NK-92 treated with Interleukin-12 subunit alpha and Interleukin-12 subunit beta, amount 100 ng/mL, for 24 hours (cell line): ENCODE results near the gene PVALEF.

Experiments used
- DNase-seq: peaks from one replicate; lab custom pipeline; 2025; lab: John Stamatoyannopoulos, UW

PVALEF gene

DNA sequence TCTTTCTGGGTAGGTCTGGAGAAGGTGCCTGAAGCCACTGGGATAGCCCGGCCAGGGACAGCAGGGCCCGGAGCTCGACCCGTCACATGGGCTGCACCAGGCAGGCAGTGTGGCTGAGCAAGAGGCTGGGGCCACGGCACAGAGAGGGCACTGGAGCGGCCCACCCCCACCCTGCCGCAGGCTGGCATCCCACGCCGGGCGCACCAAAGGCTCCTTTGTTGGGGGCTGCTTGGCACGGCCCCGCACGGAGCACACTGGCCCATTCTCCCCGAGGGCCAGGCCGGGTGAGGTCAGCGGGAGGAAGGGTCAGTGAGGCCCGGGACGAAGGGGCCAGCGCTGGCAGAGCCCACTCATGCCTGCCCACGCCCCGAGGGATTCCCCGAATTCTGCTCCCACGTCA lies 36.5 kb upstream of the PVALEF start:
- no peak for DNase-seq

DNA sequence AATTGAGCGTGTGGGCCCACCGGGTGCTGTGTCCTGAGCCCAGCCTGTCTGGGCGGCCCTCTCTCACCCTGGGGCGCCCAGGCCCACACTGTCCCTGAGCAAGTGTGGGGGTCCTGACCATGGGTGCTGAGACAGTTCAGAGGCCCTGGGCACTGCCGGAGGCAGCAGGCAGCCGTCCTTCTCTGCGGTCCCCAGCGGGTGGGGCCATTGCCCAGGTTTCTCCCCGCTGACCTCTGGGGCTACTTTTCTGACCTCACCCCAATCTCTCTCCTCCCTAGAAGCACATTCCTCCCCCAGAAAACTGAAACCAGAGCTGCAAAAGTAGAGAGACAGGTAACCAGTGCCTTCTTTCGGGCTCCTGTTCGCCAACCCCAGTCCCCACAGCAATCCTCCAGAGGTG lies 36.0 kb upstream of the PVALEF start:
- DNase-seq = no peak

DNA sequence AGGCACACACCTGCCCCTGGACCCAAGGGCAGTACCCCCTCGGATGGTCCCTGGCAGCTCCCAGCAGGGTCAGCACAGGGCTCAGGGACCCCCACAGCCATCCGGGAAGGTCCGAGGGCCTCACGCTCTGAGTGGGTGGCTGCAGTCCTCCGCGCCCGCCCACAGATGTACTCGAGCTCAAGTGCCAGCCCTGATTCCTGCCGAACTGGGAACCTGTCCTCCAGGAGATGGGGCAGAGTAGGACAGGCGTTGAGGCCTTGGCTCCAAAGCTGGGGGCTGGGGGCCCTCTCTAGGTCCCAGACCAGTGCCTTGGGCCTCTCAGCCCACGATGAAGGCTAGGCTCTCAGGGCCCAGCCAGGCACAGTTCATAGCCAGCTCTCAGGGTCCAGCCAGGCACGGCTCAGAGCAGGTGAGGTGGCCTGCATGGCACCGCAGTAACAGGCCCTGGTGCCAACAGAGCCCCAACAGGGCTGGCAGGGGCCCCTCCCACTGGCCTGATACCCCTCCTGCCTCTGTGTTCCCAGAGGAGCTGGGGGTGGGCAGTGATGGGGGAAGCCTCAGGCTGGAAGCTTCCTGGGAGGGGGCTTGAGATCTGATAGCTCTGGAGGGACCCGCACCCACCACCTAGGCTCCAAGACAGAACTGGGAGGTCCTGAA lies 35.5 kb upstream of the PVALEF start:
- no peak for DNase-seq

DNA sequence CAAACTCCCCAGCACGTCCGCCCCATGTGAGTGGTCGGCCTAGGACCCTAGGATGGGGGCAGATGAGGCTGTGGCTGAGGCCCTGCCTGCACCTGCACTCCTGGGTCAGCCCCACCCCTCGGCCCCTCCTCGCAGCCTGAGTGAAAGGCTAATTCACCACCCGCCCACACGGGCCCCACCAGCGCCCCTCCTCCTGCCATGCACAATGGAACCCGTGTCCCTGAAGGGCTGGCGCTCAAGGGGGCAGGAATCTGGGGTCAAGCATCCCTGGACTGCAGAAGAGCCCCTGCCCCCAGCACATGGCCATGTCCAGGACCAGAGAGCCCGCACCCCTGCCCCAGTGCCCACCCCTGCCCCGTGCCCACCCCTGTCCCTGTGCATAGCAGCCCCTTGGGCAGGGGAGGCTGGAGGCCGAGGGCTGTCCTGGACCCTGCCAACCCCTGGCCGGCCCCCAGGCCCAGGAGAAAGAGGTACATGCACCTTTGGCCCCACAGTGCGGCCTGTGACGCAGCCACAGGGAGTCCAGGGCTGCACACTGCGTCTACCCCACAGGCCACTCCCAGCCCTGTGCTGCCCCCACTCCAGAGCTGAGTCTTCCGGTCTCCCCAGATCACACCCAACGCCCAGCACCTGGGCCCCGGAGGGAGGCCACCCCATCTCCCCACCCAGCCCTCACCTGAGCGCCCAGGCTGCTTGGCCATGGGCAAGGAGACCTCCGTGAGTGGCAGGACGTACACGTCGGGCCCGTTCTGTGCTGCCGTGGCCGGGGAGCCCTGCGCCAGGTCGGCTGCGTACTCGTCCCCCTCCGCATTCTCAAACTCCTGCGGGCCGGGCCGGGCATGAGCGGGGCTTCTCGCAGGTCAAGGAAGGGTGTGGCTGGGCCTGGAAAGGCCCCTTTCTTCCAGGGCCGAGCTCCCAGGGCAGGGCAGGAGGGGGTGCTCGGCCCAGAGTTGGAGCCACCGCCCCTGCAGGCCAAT lies 34.6 kb upstream of the PVALEF start:
- no peak for DNase-seq

DNA sequence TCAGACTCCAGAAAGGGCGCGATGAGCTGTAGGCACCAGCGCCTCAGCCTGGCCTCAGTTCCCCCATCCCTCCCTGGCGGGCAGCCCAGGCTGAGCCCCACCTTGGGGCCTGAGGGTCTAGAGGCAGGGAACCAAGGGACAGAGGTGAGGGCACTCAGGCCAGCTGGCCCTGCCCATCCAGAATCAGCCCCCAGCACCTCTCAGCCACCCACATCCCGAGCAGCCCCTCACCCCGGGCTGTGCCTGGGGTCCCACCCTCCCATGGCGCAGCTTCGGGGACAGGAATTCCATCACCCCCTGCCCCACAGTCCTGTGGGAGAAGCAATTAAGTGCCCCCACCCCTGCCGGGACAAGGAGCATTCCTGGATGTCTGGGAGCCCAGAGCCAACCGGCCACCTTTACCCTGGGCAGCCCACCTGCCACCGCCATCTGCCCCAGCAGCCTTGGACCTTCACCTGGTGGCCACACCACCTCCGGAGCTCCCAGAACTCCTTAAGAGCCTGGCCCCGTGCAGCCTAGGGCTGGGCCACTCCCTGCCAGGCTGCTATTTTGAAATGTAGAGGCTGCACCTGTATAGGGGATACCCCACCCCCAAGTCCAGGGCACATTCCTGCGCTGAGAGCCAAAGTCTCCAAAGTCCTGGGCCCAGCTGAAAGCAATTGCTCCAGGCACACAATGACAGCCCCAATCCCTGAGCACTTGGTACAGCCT lies 33.7 kb upstream of the PVALEF start:
- DNase-seq = no peak

DNA sequence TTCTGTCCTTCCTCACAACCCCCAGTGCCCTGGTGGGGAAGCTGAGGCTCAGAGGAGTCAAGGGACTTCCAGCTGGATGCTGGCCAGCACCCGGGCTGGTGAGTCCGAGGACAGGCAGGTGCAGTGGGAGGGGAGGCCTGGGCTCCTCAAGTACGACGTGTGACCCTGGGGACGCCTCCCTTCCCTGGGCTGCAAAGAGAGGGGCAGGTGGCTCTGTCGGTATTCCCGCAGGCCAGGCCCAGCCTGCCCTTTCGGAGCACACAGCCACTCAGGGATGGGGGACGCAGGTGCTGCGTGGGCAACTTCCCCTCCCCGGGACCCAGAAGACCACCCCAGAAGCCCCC lies 33.1 kb upstream of the PVALEF start:
- DNase-seq = no peak

DNA sequence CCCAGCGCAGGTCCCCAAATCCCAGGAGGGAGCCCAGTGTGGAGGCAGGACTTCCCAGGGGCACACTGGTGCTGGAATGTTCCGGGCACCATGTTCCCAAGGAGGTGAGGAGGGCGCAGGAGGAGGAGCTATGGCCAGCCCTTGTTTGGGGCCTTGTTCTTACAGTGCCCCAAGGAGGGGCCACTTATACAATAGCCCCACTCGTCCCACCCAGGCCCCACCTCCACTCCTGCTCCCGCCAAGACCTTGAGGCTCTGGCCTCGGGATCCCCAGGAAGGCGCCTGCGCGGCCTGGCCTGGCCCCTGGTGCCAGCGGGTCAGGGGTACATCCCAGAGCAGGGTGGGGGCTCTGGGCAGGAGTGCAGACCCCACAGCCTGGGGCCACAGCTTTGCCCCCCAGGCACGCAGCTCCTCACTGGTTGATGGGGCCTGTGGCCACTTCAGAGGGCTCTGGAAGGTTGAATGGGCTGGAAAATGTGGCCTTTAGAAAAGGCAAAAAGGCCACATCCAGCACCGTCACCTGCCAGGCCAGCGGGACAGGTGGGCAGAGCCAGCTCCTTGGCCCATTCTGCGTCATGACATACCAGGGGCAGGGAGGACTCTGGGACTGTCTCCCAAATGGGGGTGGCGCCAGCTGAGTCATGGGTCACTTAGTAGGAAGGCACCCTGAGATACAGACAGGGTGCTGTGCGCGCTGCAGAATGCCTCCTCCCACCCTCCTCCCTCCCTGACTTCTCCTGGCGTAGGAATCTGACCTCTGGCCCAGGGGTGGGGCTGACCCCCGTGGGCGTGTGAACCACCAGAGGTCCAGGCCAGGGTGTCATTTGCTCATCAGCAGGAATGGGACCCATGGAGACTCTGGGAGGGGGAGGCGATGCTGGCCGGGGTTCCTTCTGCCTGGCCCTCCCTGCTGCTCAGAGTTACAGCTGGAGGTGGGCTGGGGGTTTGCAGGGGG lies 32.3 kb upstream of the PVALEF start:
- DNase-seq = no peak

DNA sequence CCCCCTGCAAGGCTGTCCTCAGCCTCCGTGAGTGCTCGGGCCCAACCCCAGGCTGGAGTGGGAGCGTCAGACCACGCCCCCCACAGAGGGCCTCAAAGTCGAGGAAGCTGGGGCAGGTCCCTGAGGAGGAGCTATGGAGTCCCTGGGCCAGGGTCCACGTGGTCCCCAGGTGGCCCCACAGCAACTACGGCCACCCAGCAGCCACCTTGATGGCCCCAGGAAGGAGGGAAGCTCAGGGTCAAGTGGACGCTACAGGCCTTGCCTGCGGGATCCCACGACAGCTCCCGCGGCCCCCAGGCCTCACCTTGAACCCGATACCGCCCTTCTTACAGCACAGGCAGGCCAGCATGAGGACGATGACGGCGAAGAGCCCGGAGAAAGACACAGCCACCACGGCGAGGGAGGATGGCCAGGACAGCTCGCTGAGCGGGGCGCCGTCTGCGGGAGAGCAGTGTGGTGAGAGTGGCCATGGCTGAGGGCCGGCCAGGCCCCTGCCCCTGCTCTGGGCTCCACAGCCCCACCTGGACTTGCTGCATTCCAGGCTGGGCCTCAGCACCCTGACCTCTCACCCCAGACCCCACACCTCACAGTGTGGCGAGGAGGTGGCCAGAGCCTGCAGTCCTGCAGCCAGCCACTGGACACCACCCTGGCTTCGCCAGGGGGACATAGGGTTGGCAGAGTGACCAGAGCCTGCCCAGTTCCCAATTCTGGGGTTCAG lies 31.1 kb upstream of the PVALEF start:
- no peak for DNase-seq

DNA sequence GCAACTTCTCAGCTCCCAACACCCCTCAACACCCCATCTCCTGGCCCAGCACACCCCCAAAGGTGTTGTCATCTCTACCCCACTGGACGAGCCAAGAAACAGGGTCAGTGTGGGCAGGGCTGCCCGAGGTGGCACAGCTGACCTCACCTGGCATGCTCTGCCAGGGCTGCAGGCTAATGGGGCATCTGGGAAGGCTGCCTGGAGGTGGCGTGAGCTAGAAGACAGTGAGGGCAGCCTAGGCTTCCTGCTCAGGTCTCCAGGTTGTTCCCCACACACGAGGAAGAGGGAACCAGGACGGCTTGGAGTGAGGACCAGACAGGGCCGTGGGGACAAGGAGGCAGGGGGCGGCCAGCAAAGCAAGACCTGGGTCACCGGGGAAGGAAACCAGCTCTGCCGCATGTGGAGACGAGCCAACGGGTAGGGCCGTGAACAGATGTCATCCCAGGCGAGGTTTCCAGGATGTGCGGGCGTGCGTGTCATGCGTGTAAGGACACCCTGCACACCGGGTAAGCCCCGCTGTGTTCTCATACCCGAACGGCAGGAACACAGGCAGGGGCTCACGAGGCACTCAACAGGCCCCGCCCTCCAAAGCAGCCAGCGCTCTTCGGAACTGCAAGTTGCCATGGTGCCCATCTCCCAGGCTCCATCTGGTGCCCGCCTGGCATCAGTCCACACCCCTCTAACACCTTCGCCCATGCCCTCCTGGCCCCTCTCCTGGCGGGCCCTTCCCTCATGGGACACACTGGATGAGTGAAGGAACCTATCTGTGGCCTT lies 29.6 kb upstream of the PVALEF start:
- DNase-seq = no peak

DNA sequence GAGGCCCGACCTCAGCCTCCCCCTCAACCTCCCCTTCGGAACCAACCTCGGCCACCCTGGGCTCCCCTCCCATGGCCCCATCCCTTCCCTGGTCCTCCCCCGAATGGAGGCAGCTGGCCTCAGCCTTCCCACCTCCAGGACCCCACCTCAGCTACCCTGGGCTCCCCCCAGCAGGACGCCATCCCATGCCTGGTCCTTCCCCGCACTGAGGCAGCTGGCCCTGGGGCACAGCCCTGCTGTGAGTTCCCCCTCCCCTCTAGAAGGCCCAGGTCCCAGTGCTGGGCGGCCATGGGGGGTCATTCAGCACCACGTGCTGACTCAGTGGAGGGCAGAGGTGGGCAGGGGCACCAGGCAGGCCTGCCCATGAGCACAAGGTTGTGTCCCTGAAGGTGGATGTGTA lies 28.9 kb upstream of the PVALEF start:
- no peak for DNase-seq

DNA sequence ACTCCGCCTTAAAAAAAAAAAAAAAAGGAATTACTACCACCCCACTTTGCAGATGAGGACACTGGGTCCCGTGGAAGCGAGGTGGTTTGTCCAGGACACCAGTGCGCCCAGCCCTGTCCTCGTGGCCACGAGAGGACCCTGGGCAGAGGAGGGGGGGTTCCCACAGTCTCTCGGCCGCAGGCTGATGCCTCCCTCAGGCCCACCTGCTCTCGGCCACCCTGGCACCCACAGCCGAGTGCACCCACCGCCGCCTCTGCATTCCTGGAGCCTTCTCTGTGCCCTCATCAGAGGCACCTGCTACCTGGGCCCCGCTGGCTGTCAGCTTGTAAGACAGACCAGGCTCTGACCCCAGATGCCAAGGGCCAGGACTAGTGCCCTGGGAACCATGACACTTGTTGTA lies 28.1 kb upstream of the PVALEF start:
- DNase-seq = no peak

DNA sequence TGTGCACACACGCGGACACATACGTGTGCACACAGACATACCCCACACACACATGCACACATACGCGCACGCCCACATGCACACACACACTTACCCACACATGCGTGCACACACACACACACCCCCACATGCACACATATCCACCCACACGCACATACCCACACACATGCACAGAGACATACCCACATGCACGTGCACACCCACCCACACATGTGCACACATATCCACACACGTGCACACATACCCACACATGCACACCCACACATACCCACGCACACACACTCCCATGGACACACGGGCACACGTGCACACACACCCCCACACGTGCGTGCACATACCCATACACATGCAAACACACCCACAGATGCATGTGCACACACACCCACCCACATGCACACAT lies 27.2 kb upstream of the PVALEF start:
- DNase-seq = no peak

DNA sequence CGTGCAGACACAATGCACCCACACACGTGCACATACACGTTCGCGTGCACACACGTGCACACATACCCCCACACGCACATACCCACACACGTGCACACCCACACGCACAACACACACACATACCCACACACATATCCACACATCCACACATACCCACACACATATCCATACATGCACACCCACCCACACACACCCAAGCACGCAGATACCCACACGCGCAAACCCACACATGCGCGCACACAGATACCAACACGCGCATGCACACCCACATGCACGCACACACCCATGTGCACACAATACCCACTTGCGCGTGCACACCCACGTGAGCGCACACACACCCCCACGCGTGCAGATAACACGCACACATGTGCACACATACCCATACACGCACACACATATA lies 26.8 kb upstream of the PVALEF start:
- DNase-seq = no peak

DNA sequence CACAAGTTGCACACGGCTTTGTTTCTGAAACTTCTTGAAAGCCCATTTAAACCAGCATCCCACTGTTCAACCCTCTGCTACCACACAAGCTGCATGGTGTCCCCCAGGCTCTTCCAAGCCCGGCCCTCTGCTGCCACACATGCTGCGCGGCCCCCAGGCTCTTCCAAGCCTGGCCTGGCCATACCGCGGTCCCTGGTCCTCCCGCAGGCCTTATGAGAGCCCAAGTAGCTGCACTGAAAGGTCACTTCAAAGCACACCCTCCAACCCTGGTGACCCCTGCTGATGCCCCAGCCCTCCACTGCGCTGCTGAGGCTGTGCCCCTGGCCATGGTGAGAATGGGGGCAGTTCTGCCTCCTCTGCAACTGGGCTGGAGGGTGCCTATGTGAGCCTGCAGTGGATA lies 25.9 kb upstream of the PVALEF start:
- no peak for DNase-seq

DNA sequence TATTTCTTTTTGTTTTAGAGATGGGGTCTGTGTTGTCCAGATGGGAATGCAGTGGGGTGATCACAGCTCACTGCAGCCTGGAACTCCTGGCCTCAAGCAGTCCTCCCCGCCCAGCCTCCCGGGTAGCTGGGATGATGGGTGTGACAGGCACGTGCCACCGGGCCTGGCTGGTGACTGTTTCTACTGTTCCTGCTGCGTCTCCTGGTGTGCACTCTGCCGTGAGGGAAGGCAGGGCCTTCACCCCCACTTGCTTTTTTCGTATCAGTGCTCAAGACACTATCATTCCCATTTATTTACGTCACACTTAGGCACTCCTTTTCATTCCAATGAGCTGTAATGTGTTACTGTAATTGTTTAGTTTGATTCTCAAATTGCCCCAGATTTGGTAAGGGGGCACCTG lies 25.3 kb upstream of the PVALEF start:
- no peak for DNase-seq

DNA sequence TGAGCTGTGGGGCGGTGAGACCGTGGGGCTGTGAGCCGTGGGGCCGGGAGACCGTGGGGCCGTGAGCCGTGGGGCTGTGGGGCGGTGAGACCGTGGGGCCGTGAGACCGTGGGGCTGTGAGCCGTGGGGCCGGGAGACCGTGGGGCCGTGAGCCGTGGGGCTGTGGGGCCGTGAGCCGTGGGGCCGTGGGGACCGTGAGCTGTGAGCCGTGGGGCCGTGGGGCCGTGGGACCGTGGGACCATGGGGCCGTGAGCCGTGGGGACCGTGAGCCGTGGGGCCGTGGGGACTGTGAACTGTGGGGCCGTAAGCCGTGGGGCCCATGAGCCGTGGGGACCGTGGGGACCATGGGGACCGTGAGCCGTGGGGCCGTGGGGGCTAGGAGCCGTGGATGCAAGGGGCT lies 24.6 kb upstream of the PVALEF start:
- DNase-seq = no peak

DNA sequence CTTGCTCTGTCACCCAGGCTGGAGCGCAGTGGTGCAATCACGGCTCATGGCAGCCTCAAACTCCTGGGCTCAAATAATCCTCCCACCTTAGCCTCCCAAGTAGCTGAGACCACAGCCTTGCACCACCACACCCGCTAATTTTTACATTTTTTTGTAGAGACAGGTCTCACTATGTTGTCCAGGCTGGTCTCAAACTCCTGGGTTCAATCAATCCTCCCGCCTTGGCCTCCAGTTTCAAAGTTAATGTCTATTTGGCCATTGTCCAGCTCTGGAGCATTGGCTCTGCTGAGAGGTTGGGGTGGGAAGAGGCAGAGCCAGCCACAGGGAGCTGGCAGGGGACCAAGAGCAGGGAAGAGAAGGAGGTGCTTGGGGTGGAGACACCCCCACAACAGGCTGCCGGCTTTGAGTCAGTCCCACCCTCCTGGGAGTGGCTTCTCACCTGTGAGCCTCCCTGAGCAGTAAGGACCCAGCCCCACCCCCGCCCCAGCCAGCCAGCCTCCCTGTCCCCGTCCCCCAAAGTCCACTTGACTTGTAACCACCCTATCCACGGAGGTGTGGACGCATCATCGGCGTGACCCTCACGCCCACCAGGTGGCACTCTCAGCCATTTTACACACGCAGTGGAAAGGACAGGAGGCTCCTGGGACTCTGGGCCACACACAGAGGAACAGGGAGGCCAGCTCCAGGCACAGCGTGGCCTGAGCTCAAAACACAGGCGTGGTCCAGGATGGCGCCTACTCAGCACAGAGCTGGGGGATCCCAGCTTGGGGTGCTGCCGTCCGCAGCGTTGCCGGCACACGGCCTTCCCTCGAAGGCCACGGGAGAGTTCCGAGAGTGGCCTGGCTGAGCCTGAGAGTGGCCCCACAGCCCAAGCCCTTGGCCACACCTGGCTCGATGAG lies 22.8 kb upstream of the PVALEF start:
- DNase-seq = no peak

DNA sequence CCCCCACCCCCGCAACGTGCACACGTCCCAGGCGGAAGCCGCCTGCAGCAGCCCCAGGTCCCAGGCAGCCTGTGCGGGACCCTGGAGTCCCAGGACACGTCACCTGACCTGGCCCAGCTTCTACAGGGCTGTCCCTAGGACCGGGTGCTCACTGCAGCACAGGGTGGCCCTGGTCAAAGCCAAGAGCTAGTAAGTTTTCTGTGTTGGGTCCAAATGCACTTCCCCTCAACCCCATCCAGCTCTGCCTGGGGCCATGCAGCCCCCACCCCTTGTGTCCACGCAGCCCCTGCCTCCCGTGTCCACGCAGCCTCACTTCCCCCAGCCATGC lies 22.1 kb upstream of the PVALEF start:
- no peak for DNase-seq

DNA sequence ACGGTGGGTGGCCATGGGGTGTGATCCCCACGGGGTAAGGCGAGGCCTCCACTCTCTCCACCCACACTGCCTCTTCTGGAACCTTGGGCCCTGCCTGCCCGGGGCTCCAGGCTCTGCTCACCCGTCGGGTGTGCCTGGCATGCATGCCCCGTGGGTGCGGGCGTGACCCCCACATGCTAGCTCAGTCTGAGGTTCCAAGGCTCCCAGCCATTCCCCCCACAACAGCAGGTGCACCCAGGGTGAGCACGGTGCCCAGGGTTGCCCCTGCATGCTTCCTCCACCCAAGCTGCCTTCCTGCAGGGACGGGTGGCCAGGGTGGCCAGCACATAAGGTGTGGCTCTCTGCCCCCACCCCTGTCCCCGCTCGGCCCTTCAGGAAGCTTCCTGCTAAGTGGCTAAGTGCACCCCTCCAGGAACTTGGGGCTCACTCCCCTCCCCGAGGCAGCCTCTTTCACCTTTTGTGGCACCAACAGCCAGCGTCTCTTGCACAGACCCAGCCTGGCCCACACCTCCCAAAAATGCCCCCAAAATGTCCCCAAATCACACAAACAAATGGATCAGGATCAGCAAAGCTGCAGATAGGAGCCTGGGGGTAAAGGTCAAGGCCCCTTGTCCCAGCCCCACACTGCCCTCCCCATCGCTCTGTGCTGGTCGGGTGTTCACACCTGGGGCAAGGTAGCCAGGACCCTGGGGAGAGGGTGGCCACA lies 21.4 kb upstream of the PVALEF start:
- no peak for DNase-seq
